Retinal pigment epithelial cell (primary cell): ENCODE results near the gene PPP1R8.

Experiments used
- DNase-seq: peaks from one replicate; pipeline ENCODE4 v3.0.0-alpha.2; 2010; ENCODE audit warnings: low read depth
- H3K4me3 ChIP-seq: 2 replicates; pipeline ENCODE4 v1.5.1; 2011; ENCODE audit warnings: mild to moderate bottlenecking, low read length, control low read depth, moderate library complexity
- CTCF ChIP-seq: conservative IDR thresholded peaks from 2 replicates; pipeline ENCODE4 v1.5.1; 2011; ENCODE audit warnings: low read depth, low read length, control low read depth, inconsistent platforms

The PPP1R8 gene

GRCh38 chr1:27886353-27886679, 55.7 kb downstream of the PPP1R8 start:
- H3K4me3 ChIP-seq, result no peak overlapping the region
- DNase-seq, result no peak
- no peak for TF ChIP-seq CTCF

GRCh38 chr1:27886744-27887143, 56.2 kb downstream of the PPP1R8 start:
- H3K4me3 ChIP-seq, result no peak overlapping the region
- no peak for DNase-seq
- no peak for TF ChIP-seq CTCF

GRCh38 chr1:27887215-27888021, 56.8 kb downstream of the PPP1R8 start:
- no peak for TF ChIP-seq CTCF
- DNase-seq, result no peak
- H3K4me3 ChIP-seq, result no peak overlapping the region

GRCh38 chr1:27889506-27889905, 58.9 kb downstream of the PPP1R8 start:
- no peak for TF ChIP-seq CTCF
- no peak for DNase-seq
- no peak overlapping the region for H3K4me3 ChIP-seq

- H3K4me3 ChIP-seq, result no peak overlapping the region
- no peak for DNase-seq
- TF ChIP-seq CTCF, result no peak
Observed at GRCh38 chr1:27891196-27891889, 60.8 kb downstream of the PPP1R8 start.

GRCh38 chr1:27894521-27894920, 63.9 kb downstream of the PPP1R8 start:
- TF ChIP-seq CTCF, result no peak
- no peak overlapping the region for H3K4me3 ChIP-seq
- no peak for DNase-seq
